CD4-positive, alpha-beta T cell treated with Interleukin-6 at 100 ng/mL for 8 hours (primary cell): ENCODE data around the gene MRPL24.

ENCODE experiments used
- DNase-seq: peaks from one replicate; pipeline ENCODE4 v3.0.0-alpha.2; 2020; ENCODE audit warnings: mixed read lengths, low spot score

MRPL24 gene

GRCh38 chr1:156743367-156744302 lies 2.7 kb upstream of the MRPL24 start:
- DNase-seq, result no peak

- DNase-seq, result no peak
These were observed 1.9 kb upstream of the MRPL24 start for GRCh38 chr1:156742801-156743200.

GRCh38 chr1:156742017-156742416 lies 1.1 kb upstream of the MRPL24 start:
- DNase-seq, result no peak

DNA sequence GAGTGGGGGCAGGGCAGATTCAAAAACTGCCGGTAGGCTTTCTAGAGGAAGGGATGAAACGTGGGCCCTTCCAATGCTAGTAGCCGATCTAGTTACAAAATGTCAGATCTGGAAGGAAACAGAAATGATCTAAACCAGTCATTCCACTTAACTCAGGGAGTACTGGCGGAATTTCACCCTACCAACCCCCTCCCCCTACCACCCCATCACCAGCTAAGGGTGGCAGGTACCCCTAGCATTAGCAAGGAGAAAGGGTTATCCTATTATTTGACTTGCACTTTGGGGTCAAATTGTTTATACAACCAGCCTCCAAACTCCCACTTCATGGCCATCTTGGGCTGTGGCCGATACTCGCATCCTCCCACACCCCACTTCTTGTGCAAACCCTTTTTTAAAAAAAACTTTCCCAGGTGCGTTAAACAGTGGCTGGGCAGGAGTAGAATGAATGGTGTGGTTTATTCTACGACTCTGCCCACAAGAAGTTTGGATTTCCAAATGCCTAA lies 644 bp upstream of the MRPL24 start:
- DNase-seq, result no peak

DNA sequence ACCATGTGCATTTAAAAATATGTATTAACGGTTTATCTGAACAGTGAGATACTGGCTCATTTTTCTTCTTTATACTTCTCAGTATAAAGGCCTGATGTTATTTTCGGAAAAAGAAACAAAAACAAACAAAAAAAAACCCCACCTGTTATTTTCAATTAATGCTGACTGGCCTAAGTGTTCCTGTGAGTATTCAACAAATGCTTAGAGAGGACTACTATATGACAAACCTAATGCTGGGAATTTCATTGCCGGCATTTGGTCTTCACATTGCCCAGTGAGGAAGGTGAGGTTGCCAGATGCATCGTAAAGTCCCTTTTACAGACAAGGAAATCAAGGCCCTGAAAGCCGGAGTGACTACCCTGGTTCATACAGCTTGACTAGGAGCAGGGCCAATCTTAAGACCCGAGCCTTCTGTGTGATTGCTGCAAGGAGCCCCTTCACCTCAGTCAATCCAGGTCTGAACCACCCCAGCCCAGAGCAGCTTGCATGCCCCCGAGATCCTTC lies 599 bp downstream of the MRPL24 start:
- no peak for DNase-seq

GRCh38 chr1:156738916-156739315 lies 2.0 kb downstream of the MRPL24 start:
- DNase-seq, result no peak

DNA sequence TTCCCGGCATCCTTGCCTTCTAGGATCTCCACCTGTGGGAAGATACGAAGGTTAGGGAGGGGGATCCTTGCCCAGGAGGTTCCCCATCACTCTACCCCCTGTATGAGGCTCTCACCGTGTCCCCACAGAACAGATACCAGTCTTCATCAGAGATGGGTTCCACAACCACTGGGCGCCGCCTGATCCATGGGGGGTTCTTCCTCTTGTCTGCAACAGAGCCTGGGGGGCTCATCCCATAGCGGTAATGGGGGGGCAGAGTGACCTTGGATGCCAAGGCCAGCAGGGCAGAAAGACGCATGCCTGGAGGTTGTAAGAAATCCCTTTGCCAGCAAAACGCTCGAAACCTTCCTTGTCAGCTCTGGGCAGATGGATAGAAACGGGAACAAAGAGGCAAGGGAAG lies 2.5 kb downstream of the MRPL24 start:
- no peak for DNase-seq

DNA sequence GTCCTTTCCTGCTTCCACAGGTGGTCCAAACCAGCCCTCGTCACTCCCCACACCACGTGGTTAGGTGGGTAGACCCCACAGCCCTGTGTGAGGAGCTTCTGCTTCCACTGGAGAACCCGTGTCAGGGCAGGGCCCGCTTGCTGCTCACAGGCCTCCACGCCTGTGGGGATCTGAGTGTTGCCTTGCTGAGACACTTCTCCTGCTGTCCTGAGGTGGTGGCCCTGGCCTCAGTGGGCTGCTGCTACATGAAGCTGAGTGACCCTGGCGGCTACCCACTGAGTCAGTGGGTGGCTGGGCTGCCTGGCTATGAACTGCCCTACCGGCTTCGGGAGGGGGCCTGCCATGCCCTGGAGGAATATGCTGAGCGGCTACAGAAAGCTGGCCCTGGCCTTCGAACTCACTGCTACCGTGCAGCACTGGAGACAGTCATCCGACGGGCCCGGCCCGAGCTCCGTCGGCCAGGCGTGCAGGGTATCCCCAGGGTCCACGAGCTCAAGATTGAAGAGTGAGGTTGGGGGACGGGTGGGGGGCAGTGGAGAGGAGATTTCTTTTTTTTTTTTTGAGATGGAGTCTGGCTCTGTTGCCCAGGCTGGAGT lies 6.8 kb downstream of the MRPL24 start:
- no peak for DNase-seq

DNA sequence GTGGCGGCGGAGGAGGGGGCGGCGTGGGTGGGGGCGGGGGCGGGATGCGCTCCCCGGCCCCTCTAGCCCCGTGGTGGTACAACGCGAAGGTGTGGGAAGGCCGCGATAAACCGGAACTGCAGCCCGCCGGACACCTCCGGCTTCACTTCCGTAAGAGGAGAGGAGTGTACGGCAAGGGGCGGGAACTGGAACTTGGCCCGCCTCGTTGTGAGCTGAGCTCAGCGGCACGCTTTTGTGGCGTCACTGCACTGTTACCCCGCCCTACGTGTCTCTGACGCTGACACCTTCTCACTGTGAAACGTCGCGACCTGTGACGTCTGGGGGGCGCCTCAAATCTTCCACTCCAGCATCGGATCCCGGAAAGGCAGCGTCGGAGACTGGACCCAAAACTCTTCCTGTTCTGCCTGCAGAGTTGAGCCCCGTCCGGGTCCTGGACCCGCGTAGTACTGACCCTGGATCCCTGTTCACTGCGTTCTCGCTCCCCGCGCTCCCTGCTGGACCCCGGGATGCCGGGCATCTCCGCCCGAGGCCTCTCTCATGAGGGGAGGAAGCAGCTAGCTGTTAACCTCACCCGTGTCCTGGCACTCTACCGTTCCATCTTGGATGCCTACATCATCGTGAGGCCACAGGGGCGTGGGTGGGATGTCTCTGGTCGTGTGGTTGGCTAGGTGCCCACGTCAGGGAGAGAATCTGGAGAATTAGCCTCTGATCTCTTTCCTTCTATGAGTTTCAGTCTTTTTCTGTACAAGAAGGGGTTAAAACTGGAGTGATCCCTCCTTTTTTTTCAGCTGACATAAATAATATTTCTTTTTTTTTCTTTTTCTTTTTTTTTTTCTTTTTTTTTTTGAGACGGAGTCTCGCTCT lies 12.1 kb downstream of the MRPL24 start, which contains the start of gene ISG20L2:
TSS of gene ISG20L2 (minus strand) at position 168 of the 864 bp plus-strand sequence. CDS start 1,114 bp downstream, outside the sequence.
- peak; percentile 92 for DNase-seq

- DNase-seq, result peak; percentile 56
These were observed 12.8 kb downstream of the MRPL24 start, which contains the start of gene METTL25B for GRCh38 chr1:156727926-156728598. Gene METTL25B, plus strand, starts transcription at chr1:156728469. Its CDS starts 636 bp downstream, at chr1:156729105.

GRCh38 chr1:156727492-156727891 lies 13.4 kb downstream of the MRPL24 start:
- DNase-seq, result no peak

- peak; percentile 42 for DNase-seq
These were observed 14.2 kb downstream of the MRPL24 start for GRCh38 chr1:156726549-156727226.

- DNase-seq, result peak; percentile 79
These were observed 15.1 kb downstream of the MRPL24 start for GRCh38 chr1:156725683-156726280.

GRCh38 chr1:156721535-156721934 lies 19.4 kb downstream of the MRPL24 start:
- no peak for DNase-seq

DNA sequence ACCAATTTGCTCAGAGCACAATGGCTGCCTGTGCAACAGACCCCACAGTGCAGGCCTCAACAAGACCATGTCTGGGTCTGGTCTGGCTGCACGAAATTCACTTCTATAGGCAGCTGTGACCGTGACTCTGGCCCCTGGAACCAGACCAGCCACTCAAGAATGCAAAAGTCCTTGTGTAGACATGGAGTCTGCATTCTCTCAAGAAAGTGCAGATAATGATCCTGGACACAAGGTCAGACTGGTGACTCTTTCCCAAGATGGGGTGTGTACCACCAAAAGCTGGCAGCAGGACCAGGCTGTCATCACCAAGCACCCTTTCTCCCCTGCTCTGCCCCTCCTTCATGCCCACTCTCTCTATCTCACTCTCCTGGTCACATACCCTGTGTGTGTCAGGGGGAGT lies 19.8 kb downstream of the MRPL24 start:
- DNase-seq, result no peak

DNA sequence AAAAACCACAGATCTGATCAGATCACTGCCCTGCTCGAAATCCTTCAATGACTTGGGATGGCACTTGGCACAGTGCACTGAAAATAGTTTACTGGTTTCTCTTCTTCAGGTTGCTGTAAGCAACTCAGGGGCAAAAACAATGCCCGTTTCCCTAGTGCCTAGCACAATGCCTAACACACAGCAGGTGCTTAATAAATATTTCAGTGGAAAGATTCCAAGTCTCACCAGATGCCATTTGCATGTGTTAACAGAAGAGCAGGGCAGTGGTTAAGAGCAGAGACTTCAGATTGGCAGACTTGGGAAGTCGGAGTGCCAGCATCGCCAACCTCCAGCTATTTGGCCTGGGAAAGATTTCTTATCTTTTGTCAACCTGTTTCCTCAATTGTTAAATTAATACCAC lies 23.5 kb downstream of the MRPL24 start:
- no peak for DNase-seq

DNA sequence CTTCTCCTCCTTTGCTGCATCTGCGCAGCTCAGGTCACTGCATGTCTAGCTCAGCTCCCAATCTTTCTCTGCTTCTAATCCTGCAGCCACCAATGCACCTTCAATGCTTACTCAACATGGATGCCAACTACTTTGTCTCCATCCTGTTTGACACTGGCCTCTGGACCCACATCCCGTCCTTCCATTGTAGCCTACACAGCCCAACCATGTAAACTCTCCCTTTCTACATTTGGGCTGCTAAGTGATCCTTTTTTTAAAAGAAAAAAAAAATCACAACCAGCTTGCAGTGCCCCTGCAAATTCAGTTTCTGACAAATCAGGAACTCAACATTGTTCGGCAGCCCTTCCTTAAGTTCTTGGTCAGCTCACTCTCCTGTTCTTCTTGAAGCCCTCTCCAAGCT lies 26.1 kb downstream of the MRPL24 start:
- DNase-seq, result no peak

GRCh38 chr1:156712626-156713025 lies 28.3 kb downstream of the MRPL24 start:
- no peak for DNase-seq

- no peak for DNase-seq
These were observed 29.7 kb downstream of the MRPL24 start for GRCh38 chr1:156711011-156711817.
